RWPE2 (cell line): Measurements from ENCODE around the gene PLEKHG3.
A peak's percentile ranks its signal among the peaks of the same experiment; 100 is the strongest.

Experiments
- ATAC-seq: fragments of 200-7000 bp; cut with Tn5 transposase; 3 replicates; pipeline ENCODE4 v1.9.1; 2021; ENCODE audit warnings: low read depth
- DNase-seq: peaks from one replicate; pipeline ENCODE4 v3.0.0-alpha.2; 2020; ENCODE audit warnings: low spot score
- H3K27ac ChIP-seq: fragments of 450-650 bp; 2 replicates; pipeline ENCODE4 v1.5.1; 2017; ENCODE audit warnings: mild to moderate bottlenecking; ENCODE audit not compliant: poor library complexity, severe bottlenecking
- H3K27me3 ChIP-seq: fragments of 250-450 bp; sonication (Bioruptor Pico); 2 replicates; pipeline ENCODE4 v1.5.1; 2021; ENCODE audit warnings: mild to moderate bottlenecking, moderate library complexity; ENCODE audit not compliant: insufficient read depth, poor library complexity, severe bottlenecking
- H3K36me3 ChIP-seq: fragments of 250-450 bp; sonication (Bioruptor Pico); 2 replicates; pipeline ENCODE4 v1.5.1; 2020; ENCODE audit warnings: low read depth, mild to moderate bottlenecking, moderate library complexity
- H3K4me1 ChIP-seq: fragments of 250-450 bp; sonication (Bioruptor Pico); 2 replicates; pipeline ENCODE4 v1.5.1; 2021; ENCODE audit warnings: mild to moderate bottlenecking, moderate library complexity; ENCODE audit not compliant: insufficient read depth, poor library complexity, severe bottlenecking
- H3K4me3 ChIP-seq: fragments of 250-450 bp; sonication (Bioruptor Pico); 2 replicates; pipeline ENCODE4 v1.5.1; 2021; ENCODE audit warnings: mild to moderate bottlenecking, moderate library complexity; ENCODE audit not compliant: severe bottlenecking
- H3K9me3 ChIP-seq: fragments of 250-450 bp; sonication (Bioruptor Pico); 2 replicates; pipeline ENCODE4 v1.5.1; 2021; ENCODE audit warnings: mild to moderate bottlenecking, moderate library complexity; ENCODE audit not compliant: severe bottlenecking
- CTCF ChIP-seq: fragments of 450-650 bp; IDR thresholded peaks from one replicate; pipeline ENCODE4 v1.5.1; 2017; ENCODE audit warnings: mild to moderate bottlenecking, moderate library complexity; ENCODE audit not compliant: poor library complexity, severe bottlenecking

Gene PLEKHG3

GRCh38 chr14:64731141-64731581 lies 26.9 kb downstream of the PLEKHG3 start:
- no peak for TF ChIP-seq CTCF
- peaks cover 91% of the 10 kb centered on the region for H3K36me3 ChIP-seq
- H3K27ac ChIP-seq: no peak overlapping the region
- H3K9me3 ChIP-seq: no peaks in the 10 kb centered on the region
- DNase-seq (peak; percentile 64), ATAC-seq (no peak)
- H3K27me3 ChIP-seq: no peaks in the 10 kb centered on the region
- H3K4me1 ChIP-seq: peaks cover 9% of the 10 kb centered on the region
- no peak overlapping the region for H3K4me3 ChIP-seq

GRCh38 chr14:64732066-64732465 lies 27.8 kb downstream of the PLEKHG3 start:
- H3K27ac ChIP-seq: no peak overlapping the region
- H3K4me1 ChIP-seq: peaks cover 2% of the 10 kb centered on the region
- no peak overlapping the region for H3K4me3 ChIP-seq
- TF ChIP-seq CTCF: no peak
- H3K27me3 ChIP-seq: no peaks in the 10 kb centered on the region
- peaks cover 97% of the 10 kb centered on the region for H3K36me3 ChIP-seq
- no peaks in the 10 kb centered on the region for H3K9me3 ChIP-seq
- DNase-seq (peak; percentile 52), ATAC-seq (no peak)

GRCh38 chr14:64732536-64733120 lies 28.4 kb downstream of the PLEKHG3 start:
- ATAC-seq (no peak), DNase-seq (peak; percentile 55)
- Histone ChIP-seq H3K27me3 (no peaks in the 10 kb centered on the region), H3K9me3 (no peaks in the 10 kb centered on the region), H3K4me3 (no peak overlapping the region), H3K36me3 (peaks cover 99% of the 10 kb centered on the region), H3K27ac (no peak overlapping the region), H3K4me1 (no peaks in the 10 kb centered on the region)
- no peak for TF ChIP-seq CTCF

GRCh38 chr14:64733321-64733720 lies 29.1 kb downstream of the PLEKHG3 start:
- no peaks in the 10 kb centered on the region for H3K4me1 ChIP-seq
- no peak for TF ChIP-seq CTCF
- peak; percentile 38 for DNase-seq
- no peak overlapping the region for H3K27ac ChIP-seq
- no peaks in the 10 kb centered on the region for H3K27me3 ChIP-seq
- H3K36me3 ChIP-seq: peaks cover 99% of the 10 kb centered on the region
- no peak for ATAC-seq
- H3K9me3 ChIP-seq: no peaks in the 10 kb centered on the region
- no peak overlapping the region for H3K4me3 ChIP-seq

GRCh38 chr14:64733899-64734298 lies 29.7 kb downstream of the PLEKHG3 start:
- DNase-seq: peak; percentile 10
- H3K9me3 ChIP-seq: no peaks in the 10 kb centered on the region

More at GRCh38 chr14:64733899-64734298, 29.7 kb downstream of the PLEKHG3 start:
- no peak for ATAC-seq
- Histone ChIP-seq H3K36me3 (peaks cover 99% of the 10 kb centered on the region), H3K27ac (no peak overlapping the region), H3K4me3 (no peak overlapping the region), H3K4me1 (no peaks in the 10 kb centered on the region), H3K27me3 (no peaks in the 10 kb centered on the region)
- no peak for TF ChIP-seq CTCF
